HG03108 (cell line): Measurements from ENCODE around the gene AGO4.
"Not testable (repeated sequence)": the region's sequence is repeated elsewhere in the genome, so short reads cannot be mapped to it uniquely, and the experiment has no call there.

Source experiments
- ATAC-seq: cut with Tn5 transposase; IDR thresholded peaks from one replicate; pipeline ENCODE4 v1.9.1; 2021; ENCODE audit warnings: moderate library complexity; ENCODE audit not compliant: unreplicated experiment

AGO4 gene

DNA sequence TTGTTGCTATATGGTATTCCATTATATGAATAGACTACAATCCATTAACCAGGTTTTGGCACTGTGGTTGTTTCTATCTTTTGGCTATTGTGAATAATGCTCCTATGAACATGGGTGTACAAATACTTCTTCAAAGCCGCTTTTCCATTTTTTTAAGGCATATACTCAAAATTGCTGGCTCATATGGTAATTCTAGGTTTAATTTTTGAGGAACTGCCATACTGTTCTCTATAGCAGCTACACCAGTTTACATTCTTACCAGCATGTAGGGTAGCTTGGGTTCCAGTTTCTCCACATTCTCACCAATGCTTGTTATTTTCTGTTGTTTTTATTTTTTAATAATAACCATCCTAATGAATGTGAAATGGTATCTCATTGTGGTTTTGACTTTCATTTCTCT, 55.3 kb downstream of the AGO4 start:
- no peak for ATAC-seq

DNA sequence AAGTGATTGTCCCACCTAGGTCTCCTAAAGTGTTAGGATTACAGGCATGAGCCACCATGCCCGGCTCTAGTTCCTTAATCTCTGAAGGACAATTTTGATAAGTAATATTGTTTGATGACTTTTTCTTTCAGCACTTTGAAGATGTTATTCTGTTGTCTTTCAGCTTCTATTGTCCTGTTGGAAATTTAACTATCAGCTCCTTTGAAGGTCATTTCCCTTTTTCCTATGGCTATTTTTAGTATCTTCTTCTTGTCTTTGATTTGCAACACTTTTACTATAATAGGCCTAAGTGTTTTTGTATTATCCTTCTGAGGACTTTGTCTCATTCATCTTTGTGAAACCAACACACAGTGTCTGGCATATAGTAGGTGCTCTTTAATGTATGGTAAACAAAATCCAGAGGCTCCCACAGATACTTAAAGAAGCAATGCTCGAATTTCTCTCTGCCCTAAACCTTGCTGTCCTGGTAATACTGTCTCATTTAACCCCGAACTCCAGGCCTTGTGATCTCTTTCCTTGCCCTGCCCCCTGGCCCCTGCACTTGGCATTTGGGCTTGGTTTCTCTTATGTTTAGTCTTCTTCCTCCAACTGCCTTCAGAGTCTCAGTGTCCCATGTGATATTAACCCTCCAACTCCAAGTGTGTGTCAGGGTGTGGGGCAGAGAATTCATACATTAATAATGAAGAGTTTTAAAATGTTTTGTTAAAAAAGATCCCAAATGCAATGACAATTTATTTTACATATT, 56.2 kb downstream of the AGO4 start:
- ATAC-seq, result no peak

DNA sequence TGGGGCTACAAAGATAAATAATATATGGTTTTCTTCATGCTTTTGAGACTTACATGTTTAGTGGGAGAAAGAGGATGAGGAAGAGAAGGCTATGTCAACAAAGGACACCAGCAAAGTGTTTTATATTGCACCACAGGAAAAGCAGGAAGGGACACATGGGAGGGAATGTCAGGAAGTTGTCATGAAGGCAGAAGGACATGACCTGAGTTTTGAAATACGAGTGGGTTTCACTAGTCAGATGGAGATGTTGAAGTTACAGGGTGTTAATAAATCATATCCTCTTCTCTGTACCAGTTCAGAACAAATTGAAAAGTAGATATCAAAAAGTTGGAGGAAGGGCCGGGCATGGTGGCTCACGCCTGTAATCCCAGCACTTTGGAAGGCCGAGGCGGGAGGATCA, 57.0 kb downstream of the AGO4 start:
- no peak for ATAC-seq

- no peak for ATAC-seq
Observed at GRCh38 chr1:35866991-35867390, 59.2 kb downstream of the AGO4 start.

DNA sequence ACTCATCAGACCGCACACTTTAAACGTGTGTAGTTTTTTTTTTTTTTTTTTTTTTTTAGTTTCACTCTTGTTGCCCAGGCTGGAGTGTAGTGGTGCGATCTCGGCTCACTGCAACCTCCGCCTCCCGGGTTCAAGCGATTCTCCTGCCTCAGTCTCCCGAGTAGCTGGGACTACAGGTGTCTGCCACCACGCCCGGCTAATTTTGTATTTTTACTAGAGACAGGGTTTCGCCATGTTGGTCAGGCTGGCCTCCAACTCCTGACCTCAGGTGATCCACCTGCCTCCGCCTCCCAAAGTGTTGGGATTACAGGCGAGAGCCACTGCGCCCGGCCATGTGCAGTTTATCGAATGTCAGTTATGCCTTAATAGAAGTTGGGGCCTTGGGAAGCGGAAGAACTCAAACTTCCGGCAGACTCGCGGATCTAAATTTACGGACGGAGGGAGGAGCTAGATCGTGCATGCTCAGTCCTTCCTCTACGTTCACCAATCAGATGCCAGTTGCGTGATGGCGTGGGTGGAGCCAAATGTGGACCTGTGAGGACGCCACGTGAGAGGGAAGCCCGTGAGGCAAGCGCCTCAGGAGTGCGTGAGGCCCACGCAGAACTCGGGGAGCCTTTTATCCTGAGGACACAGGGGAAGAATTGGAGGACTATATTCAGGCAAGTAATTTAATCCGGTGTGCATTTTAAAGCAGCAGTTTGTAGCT, 61.6 kb downstream of the AGO4 start:
- ATAC-seq, result not testable (repeated sequence)

DNA sequence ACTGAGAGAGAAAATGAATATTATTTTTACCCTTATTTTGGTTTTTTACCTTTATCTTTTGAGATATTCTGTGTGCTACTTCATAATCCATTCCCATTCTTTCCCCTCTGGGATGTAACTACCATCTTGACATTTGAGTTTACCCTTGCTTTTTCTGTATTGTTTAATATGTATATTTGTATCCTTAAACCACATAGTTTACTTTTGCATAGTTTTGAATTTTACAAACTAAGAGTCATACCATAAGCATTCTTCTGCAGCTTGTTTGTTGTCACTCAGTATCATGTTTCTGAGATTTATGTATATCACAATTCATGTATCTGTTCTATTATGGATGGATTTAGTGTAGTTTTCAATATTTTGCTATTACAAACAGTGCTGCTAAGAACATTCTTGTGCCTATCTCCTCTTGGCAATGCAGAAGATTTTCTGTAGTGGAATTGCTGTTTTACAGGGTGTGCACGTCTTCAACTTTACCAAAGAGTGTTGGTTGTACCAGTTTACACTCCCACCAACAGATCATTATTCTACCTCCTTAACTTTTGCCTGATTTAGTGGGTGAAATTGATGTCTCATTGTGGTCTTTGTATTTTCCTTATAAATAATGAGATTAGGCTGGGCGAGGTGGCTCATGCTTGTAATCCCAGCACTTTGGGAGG, 63.0 kb downstream of the AGO4 start:
- ATAC-seq, result no peak

DNA sequence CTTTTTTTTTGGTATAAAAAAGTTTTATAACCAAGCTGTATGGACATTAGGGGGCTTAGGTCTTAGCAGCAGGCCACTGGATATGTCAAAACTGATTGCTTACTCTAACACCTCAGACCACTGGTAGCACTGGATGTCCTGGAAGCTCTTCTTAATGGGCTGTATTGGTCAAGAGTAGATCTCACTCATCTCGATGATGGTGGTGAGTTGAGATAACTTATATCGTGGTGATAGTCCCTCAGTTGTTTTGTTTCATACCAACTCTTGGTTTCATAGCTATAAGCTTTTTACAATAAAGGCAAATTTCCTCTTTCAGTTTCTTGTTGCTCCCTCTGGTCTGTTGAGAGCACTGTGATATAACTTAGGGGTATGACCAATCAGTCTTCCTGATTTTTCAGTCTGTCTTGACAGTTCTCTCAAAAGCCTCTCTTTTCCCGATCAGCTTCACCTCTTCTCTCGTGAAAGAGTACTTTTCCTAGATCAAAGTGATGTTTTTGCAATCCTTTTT, 65.5 kb downstream of the AGO4 start:
- no peak for ATAC-seq

- not testable (repeated sequence) for ATAC-seq
Observed at GRCh38 chr1:35874115-35874514, 66.3 kb downstream of the AGO4 start.

DNA sequence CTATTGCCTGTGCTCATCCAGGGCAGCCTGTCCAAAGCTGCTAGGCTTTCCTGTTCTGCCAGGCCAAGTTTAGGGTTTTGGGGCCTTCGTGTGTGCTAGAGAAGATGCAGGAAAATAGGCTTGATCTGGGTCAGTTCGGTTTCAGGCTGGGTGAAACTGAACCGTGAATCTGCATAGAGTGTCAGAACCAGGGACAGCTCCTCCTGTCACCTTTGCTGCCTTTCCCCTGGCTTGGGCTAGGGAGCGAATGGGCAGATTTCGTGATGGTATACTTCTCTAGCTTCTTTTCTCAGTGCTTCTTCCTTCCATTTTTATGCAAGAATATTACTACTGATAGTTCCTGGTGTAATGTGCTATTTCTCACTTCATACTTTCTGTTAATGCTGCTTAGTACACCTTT, 69.2 kb downstream of the AGO4 start:
- no peak for ATAC-seq

- no peak for ATAC-seq
Observed at GRCh38 chr1:35881850-35882273, 74.0 kb downstream of the AGO4 start.

- no peak for ATAC-seq
Observed at GRCh38 chr1:35882586-35882944, 74.7 kb downstream of the AGO4 start.

- ATAC-seq, result peak; percentile 90
Observed at GRCh38 chr1:35882945-35883634, 75.3 kb downstream of the AGO4 start, which contains the start of gene AGO1. Gene AGO1 (plus strand): TSS chr1:35883209. CDS start chr1:35883422, 213 bp downstream.

GRCh38 chr1:35883635-35884101, 75.9 kb downstream of the AGO4 start:
- no peak for ATAC-seq

DNA sequence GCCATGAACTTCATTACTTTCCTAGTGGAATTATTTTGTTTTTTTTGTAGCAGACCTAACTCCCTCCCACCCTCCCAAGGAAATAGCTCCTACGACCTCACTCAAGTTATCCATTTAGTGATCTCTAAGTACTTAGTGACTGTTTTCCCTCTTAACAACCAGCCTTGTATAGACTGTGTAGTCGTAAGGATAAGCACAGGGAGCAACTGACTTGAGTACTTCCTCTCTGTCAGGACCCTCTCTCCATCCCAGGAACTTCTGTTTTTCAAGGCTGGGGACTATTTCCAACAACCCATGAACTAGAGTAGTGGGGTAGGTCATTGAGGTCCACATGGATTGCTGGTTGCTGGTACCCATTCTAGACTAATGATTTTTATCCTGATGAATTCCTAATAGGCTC, 77.1 kb downstream of the AGO4 start:
- no peak for ATAC-seq

DNA sequence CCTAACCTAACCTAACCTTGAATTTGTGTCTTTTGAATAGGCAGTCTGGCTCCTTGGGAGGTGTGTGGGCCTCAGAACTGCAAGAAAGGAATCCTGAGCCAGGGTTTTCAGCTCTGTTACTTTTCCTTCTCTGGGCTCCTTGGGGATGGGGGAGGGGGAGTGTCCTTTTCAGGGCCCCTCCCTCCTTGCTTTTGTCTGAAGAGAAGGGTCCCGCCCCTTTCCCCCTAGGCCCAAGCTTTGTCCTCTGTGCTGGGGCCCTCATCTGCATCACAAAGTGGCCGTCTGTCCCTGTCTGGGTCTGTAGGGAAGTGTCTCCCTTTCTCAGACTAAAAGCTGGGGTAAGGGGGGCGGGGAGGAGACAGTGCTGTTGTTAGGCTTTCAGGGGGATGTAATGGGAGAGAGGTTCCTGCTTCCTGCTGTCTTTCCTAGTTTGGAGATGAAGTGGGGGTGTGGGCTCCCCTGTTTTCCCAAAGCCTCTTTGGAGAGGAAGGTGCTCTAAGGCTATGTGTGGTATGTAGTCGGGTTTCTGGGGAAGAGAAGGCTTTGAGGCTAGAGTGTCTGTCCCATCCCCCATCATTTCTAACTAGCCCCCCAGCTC, 78.2 kb downstream of the AGO4 start:
- ATAC-seq, result no peak

DNA sequence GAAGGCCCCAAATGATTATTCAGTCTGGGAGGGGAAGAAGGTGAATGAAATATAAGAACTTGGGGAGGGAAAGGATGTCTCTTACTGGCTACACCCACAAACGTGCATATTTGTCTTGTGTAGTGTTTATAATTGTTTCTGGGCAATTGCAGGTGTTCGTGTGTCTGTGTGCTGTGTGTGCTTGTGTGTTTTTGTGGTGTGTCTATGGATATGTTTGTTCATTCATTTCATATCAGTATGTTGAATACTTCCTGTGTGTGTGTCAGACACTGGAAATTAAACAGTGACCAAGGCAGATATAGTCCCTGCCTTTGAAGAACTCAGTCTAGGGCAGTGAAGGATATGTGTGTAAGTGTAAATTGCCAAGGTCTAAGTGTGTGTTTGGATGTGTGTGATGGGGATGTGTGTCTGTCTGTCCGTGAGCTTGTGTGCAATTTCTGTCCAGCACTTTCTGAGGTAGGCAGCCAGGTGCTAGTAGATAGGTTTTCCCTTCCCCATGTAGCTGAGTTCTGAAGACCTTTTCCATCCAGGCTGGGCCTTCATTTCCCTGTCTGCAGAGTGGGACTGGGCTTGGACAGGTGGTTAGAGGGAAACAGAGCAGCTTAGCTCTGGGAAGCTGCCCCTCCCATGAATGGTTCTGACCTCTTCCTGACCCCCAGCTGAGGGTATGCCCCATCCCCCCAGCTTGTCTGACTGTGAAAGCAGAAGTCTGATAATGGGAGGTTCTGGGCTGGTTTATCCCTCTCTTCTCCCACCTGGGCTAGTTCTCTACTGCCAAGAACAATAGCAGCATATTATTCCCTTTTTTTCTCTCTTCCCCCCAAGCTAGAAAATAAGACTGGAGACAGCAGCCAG, 79.0 kb downstream of the AGO4 start:
- ATAC-seq, result no peak

DNA sequence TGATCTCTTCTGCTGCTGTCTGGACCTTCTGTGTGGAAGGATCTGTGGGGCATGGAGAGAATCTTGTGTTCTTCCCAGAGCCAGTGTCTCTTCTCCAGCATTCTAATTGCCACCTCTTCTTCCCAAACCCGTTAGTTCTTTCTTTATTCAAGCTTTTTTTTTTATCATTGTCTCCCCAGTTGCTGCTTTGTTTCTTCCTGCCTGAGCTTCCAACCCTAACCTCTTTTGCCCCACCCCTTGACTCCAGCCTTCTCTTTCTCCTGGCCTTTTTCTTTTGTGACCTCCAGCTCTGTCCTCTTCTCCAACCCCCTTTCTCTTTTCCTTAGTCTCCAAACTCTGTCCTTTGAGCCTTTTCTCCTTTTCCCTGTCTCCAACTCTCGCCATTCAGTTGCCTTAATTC, 79.7 kb downstream of the AGO4 start:
- ATAC-seq, result no peak

DNA sequence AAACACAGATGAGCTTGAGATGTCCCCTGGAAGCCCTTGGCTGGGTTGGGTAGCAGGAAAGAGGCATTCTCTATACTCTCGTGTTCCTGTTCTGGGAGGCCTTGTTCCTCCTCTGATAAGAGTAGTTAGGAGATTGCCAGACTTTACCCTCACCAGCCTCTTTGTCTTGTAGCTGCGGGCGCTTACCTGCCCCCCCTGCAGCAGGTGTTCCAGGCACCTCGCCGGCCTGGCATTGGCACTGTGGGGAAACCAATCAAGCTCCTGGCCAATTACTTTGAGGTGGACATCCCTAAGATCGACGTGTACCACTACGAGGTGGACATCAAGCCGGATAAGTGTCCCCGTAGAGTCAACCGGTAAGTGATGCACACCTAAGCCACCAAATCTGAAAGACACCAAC, 80.4 kb downstream of the AGO4 start:
- ATAC-seq, result no peak

GRCh38 chr1:35888981-35889380, 81.2 kb downstream of the AGO4 start:
- not testable (repeated sequence) for ATAC-seq
